ENCODE results near the gene ZNF320.

GRCh38 chr19:52945652-52946321 lies 48.4 kb upstream of the ZNF320 start:
- TF ChIP-seq EZH2 (IDR thresholded peaks at IDR 0.05; ENCODE audit: low read depth, unreplicated experiment) (no peak), EZH2phosphoT487 (IDR thresholded peaks at IDR 0.05; ENCODE audit: unreplicated experiment) (no peak)

Measured in GM23338 (cell line).